ENCODE results near the gene SLC25A23.

GRCh38 chr19:6413721-6414643 is 45.6 kb downstream of the SLC25A23 start:
- TF ChIP-seq POLR2AphosphoS5 (IDR thresholded peaks at IDR 0.05; ENCODE audit: low read depth, low read length) = no peak
- TF ChIP-seq TAF1 (IDR thresholded peaks at IDR 0.05; ENCODE audit: low read depth, low read length) = no peak
- no peak for TF ChIP-seq POLR2A (IDR thresholded peaks at IDR 0.05; ENCODE audit: low read depth, low read length)
- no peak for TF ChIP-seq SPI1 (IDR thresholded peaks at IDR 0.05; ENCODE audit: low read depth, low read length)
- no peak for TF ChIP-seq POU2F2 (IDR thresholded peaks at IDR 0.05; ENCODE audit: low read depth, low read length)

All from GM12891 (cell line).